ENCODE data around the gene ZNF32. TPM values are rescaled to one million over a fixed set of nuclear protein-coding genes. Genes with fewer than 3 reads are reported as not detected.

ZNF32 gene
- total and polyA plus RNA-seq, 2 experiments from 2014 or later: 15.8 to 26.1 TPM

- H3K36me3 Mint-ChIP-seq (ENCODE audit: low read depth): no peaks in the 10 kb centered on the region
- H3K4me1 ChIP-seq (ENCODE audit: insufficient read depth): no peaks in the 10 kb centered on the region
- H4K20me1 ChIP-seq (replicated peaks; ENCODE audit: insufficient read depth): no peaks in the 10 kb centered on the region
- no peak for ATAC-seq
- H3K9me2 ChIP-seq (ENCODE audit: insufficient read depth): no peaks in the 10 kb centered on the region
- no peak overlapping the region for H3K27ac ChIP-seq (ENCODE audit: low read depth)
- no peaks in the 10 kb centered on the region for H3K27me3 ChIP-seq (ENCODE audit: insufficient read depth)
- no peak overlapping the region for H2AFZ ChIP-seq
- no peaks in the 10 kb centered on the region for H3K79me2 ChIP-seq (replicated peaks; ENCODE audit: insufficient read depth)
- TF ChIP-seq ZNF462 (CRISPR knock-in tag; IDR thresholded peaks at IDR 0.05) (no peak), CREB1 (CRISPR knock-in tag; IDR thresholded peaks at IDR 0.05; ENCODE audit: low read depth) (no peak), ZNF114 (CRISPR knock-in tag; IDR thresholded peaks at IDR 0.05) (no peak), JUNB (IDR thresholded peaks at IDR 0.05; ENCODE audit: unreplicated experiment) (no peak), EZH2phosphoT487 (IDR thresholded peaks at IDR 0.05; ENCODE audit: unreplicated experiment) (no peak), POLR2AphosphoS5 (IDR thresholded peaks at IDR 0.05; ENCODE audit: low read depth) (no peak), REST (IDR thresholded peaks at IDR 0.05; ENCODE audit: unreplicated experiment) (no peak), ZNF331 (CRISPR knock-in tag; IDR thresholded peaks at IDR 0.05; ENCODE audit: low read depth) (no peak), NANOG (IDR thresholded peaks at IDR 0.05; ENCODE audit: borderline replicate concordance) (no peak), ETS1 (IDR thresholded peaks at IDR 0.05) (no peak), CTCF (conservative IDR thresholded peaks at IDR 0.05; ENCODE audit: low read depth in 2 of 2) (no peak), EZH2 (IDR thresholded peaks at IDR 0.05; ENCODE audit: low read depth, unreplicated experiment) (no peak)
- no peaks in the 10 kb centered on the region for H3K36me3 ChIP-seq (ENCODE audit: insufficient read depth)
- H3K27me3 Mint-ChIP-seq (ENCODE audit: insufficient read depth, low read depth, poor library complexity): peaks cover 2% of the 10 kb centered on the region
- H3K4me2 ChIP-seq: no peak overlapping the region
- no peak for DNase-seq (ENCODE audit: low spot score)
- H3K9me3 Mint-ChIP-seq: no peaks in the 10 kb centered on the region; the same call in 2 of the 3 replicates
- H3F3A ChIP-seq (replicated peaks; ENCODE audit: low read depth): no peaks in the 10 kb centered on the region
- H3K27ac Mint-ChIP-seq: no peak overlapping the region
- H3K4me3 Mint-ChIP-seq: no peak overlapping the region
- H3K4me1 Mint-ChIP-seq: no peaks in the 10 kb centered on the region
- no peak overlapping the region for H3K4me3 ChIP-seq
Observed at GRCh38 chr10:43698156-43698555, 49.5 kb upstream of the ZNF32 start.
